HuH-7.5 (cell line): ENCODE data around the gene RNF32.
"Not testable (repeated sequence)": the region's sequence is repeated elsewhere in the genome, so short reads cannot be mapped to it uniquely, and the experiment has no call there.

Experiments
- DNase-seq: peaks from one replicate; pipeline ENCODE4 v3.0.0; 2011; ENCODE audit warnings: low spot score

RNF32 gene

DNA sequence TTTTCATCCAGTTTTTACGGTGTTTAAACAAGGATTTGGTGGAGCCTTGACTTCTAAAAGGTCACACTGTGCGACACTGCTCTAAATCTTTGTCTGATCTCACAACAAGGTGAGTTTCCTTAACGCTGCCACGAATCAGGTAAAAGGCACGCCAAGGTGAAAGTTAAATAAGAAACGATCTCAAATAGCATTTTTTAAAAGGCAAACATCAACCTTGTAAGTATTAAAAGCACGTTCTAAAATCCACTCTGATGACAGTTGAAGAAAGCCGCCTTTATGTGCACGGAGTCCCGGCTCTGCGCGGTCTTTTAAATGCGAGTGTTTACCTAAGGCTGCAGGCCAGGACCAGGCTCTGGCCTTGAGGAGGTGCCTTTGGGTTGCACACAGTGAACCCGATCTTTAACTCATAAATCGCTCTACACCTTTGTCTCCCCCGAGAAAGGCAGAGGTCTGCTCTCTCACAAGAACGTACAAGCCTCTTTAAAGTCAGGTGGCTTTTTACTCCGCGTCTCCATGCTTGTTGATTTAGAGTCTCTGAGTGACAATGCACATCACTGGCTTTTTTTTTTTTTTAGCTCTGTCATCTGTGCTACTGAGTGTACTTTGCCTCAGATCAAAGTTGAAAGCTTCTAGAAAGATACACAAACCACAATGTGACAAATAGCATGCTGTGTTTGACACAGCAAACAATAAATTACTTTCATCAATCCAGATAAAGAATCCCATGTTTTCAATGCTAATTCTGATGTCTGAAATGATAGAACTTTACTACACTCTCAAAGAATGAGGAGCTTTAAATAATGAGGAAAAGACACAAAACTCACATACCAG, 25.9 kb upstream of the RNF32 start:
- peak; percentile 55 for DNase-seq

- DNase-seq = peak; percentile 46
Measured at GRCh38 chr7:156616269-156617202, 24.0 kb upstream of the RNF32 start.

DNA sequence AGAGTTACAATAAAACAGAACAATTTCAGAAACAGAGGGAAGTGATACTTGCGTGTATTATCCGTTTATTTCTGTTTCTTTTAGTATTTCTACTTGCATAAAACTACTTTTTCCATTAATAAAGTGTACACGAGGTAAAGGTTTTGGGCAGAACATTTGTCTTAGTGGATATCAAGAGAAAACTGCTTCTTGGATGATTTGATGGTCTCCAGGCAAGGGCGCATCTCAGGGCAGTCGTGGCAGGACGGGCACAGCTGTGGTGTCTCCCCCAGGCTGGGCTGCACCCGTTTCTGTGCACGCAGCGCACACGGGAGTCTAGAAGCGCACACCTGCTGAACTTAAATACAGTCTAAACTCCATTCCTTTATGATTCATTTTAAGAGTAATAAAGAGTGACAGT, 23.4 kb upstream of the RNF32 start:
- no peak for DNase-seq

- no peak for DNase-seq
Measured at GRCh38 chr7:156618078-156618779, 22.3 kb upstream of the RNF32 start.

- DNase-seq = no peak
Measured at GRCh38 chr7:156618780-156619367, 21.7 kb upstream of the RNF32 start.

DNA sequence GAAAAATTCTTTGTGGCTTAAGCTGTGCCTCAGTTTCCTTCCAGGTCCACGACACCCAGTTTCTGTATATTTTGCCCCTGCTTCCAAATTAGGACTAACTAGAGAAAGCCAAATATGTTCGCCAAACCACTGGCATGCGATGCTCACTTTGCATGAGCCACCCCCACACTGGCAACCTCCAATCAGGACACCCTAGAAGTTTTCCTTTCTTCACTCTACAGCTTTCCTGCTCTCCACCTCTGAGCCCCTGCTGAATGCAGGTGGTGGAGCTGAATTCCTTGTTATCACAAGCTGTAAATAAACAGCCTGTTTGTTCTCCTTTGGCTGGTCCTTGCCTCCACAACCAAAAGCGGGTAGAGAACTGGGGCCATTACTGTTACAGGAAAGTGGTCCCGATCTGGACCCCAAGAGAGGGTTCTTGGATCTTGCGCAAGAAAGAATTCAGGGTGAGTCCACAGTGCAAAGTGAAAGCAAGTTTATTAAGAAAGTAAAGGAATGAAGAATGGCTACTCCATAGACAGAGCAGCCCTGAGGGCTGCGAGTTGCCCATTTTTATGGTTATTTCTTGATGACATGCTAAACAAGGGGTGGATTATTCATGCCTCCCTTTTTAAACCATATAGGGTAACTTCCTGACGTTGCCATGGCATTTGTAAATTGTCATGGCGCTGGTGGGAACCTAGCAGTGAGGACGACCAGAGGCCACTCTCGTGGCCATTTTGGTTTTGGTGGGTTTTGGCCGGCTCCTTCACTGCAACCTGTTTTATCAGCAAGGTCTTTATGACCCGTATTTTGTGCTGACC, 20.9 kb upstream of the RNF32 start:
- DNase-seq = not testable (repeated sequence)

GRCh38 chr7:156620291-156620675, 20.3 kb upstream of the RNF32 start:
- DNase-seq = no peak

DNA sequence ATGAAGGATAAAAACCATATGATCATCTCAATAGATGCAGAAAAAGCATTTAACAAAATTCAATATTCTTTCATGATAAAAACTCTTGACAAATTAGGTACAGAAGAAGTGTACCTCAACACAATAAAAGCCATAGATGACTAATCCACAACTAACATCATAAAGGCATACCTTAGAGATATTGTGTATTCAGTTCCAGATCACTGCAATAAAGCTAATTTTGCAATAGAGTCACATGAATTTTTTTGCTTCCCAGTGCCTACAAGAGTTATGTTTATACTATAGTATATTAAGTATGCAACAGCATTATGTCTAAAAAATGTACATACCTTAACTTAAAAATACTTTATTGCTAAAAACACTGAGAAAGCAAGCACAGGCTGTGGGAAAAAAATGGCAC, 18.9 kb upstream of the RNF32 start:
- no peak for DNase-seq

DNA sequence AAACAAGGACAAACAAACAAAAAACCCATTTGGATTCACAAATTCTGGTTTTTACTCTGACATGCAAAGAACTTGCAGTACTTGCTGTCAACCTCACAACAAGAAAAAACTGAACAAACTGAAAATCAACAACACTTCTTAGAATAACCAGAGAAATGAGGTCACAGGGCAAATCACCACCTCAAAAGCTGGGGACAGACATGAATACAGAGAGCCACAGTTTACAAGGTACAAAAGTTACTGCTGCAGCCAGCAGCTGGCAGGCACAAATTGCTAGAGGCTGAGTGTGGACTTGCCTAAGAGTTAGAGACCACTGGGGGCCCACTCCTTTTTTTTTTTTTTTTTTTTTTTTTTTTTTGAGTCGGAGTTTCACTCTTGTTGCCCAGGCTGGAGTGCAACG, 15.0 kb upstream of the RNF32 start:
- no peak for DNase-seq

GRCh38 chr7:156626220-156626895, 14.2 kb upstream of the RNF32 start:
- no peak for DNase-seq

DNA sequence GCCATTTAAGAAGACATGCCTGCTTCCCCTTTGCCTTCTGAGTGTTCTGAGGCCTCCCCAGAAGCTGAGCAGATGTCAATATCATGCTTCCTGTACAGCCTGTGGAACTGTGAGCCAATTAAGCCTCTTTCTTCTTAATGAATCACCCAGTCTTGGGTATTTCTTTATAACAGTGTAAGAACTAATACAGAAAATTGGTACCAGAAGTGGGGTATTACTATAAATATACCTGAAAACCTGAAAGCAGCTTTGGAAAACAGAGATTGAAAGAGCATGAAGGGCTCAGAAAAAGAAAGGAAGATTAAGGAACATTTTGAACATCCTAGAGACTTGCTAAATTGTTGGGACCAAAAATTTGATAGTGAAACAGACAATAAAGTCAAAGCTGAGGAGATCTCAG, 12.0 kb upstream of the RNF32 start:
- DNase-seq = no peak

GRCh38 chr7:156629873-156630272, 10.7 kb upstream of the RNF32 start:
- no peak for DNase-seq

GRCh38 chr7:156634117-156634516, 6.5 kb upstream of the RNF32 start:
- DNase-seq = no peak

- no peak for DNase-seq
Measured at GRCh38 chr7:156635529-156636385, 4.8 kb upstream of the RNF32 start.

- DNase-seq = not testable (repeated sequence)
Measured at GRCh38 chr7:156637093-156637492, 3.5 kb upstream of the RNF32 start.

DNA sequence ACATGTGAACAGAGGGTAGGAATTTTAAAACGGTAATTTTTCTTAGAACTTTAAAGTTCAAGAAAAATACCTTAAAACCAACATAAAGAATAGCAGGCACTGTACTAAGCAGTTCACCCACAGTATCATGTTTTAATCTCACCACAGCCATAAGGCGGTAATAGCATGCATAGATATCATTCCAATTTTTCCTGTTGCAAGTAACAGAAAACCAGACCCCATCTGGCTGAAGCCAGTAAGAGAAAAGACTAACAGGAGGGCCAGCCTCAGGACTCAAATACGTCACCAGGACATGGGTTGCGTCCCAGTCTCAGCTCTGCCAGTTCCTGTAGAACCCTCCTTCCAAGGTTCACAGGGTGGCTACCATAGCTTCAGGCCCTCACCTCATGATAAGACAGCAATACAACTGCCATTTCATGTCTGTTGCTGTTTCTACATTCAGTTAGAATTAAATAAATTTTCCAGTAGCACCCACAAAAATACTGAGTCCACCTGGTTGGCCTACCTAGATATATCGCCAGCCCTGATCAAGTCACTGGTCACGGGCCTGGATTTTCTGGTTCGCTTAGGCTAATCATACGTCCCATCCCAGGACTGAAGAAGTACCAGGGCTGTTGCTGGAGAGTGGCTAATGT, 2.0 kb upstream of the RNF32 start:
- no peak for DNase-seq

DNA sequence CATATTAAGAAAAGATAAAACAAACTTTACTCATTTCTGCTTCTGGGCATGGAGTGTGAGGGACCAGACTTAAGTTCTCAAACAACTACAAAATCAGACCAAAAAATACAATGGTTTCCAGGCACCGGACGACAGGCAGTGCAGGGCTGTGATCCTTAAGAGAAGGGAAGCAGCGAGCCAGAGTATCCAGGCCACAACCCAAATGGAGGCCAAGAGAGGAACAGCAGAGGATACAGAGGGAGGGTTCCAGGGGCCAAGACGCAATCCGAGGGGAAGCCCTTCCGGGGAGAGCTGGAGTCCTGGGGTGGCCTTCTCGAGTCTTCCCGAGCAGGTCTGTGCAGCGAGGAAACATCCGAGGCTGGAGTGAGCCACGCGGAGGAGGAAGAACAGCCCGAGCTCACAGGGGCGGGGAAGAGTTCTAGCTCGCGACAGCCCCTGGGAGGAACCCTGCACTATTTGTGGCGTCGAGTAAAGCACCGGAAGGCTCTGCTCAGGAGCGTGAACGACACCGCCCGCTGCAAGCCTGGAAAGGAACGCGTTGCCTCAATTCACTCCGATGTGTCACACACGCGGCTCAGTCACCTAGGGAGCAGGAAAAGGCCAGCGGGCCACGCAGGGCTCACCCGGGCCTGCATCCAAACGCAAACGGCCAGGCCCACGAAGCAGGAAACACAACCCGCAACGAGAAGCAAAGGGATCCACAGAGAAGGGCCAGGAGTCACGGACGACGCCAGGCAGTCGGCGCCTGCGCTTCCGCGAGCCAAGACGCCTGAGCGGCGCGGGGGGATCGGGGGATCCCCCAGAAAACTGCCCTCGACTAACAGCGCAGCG, 933 bp upstream of the RNF32 start:
- no peak for DNase-seq

GRCh38 chr7:156640949-156641485, 443 bp downstream of the RNF32 start:
- DNase-seq = peak; percentile 38
